KMS-11 (cell line): ENCODE results near the gene RAB3GAP2.
A peak's percentile ranks its signal among the peaks of the same experiment; 100 is the strongest.

Source experiments
- H2AFZ ChIP-seq: fragments of 200-600 bp; sonication (generic); 2 replicates; pipeline ENCODE4 v1.6.1; 2016; ENCODE audit warnings: antibody characterized with exemption, mixed run types, low read depth
- H3K27ac ChIP-seq: fragments of 200-600 bp; sonication (generic); 2 replicates; pipeline ENCODE4 v1.6.1; 2016; ENCODE audit warnings: mild to moderate bottlenecking, mixed run types
- H3K27me3 ChIP-seq: fragments of 200-600 bp; sonication (generic); 2 replicates; pipeline ENCODE4 v1.6.1; 2017; ENCODE audit warnings: mild to moderate bottlenecking, low read depth, mixed run types, moderate library complexity; ENCODE audit not compliant: insufficient read depth
- H3K36me3 ChIP-seq: fragments of 200-600 bp; sonication (generic); 2 replicates; pipeline ENCODE4 v1.6.1; 2017; ENCODE audit warnings: mild to moderate bottlenecking, mixed run types; ENCODE audit not compliant: insufficient read depth
- H3K4me1 ChIP-seq: fragments of 200-600 bp; sonication (generic); 2 replicates; pipeline ENCODE4 v1.6.1; 2016; ENCODE audit warnings: mild to moderate bottlenecking, low read depth, mixed run types; ENCODE audit not compliant: poor library complexity, severe bottlenecking
- H3K4me2 ChIP-seq: fragments of 200-600 bp; sonication (generic); 2 replicates; pipeline ENCODE4 v1.7.0; 2016; ENCODE audit warnings: mild to moderate bottlenecking, mixed run types
- H3K4me3 ChIP-seq: fragments of 200-600 bp; sonication (generic); IDR thresholded peaks from 2 replicates; pipeline ENCODE4 v1.6.1; 2017; ENCODE audit warnings: low read depth, low read length, mixed read lengths; ENCODE audit not compliant: insufficient read depth
- H3K79me2 ChIP-seq: fragments of 200-600 bp; sonication (generic); 2 replicates; pipeline ENCODE4 v1.6.1; 2016; ENCODE audit warnings: low read depth, mixed run types; ENCODE audit not compliant: insufficient read depth
- H3K9ac ChIP-seq: fragments of 200-600 bp; sonication (generic); 2 replicates; pipeline ENCODE4 v1.6.1; 2016; ENCODE audit warnings: mild to moderate bottlenecking, mixed run types
- H4K20me1 ChIP-seq: fragments of 200-600 bp; sonication (generic); 2 replicates; pipeline ENCODE4 v1.6.1; 2016; ENCODE audit warnings: mild to moderate bottlenecking, mixed run types; ENCODE audit not compliant: insufficient read depth
- CTCF ChIP-seq: fragments of 200-600 bp; sonication (generic); conservative IDR thresholded peaks from 2 replicates; pipeline ENCODE4 v1.6.1; 2017; ENCODE audit warnings: low read depth, mild to moderate bottlenecking, antibody characterized with exemption, low read length, moderate library complexity, mixed read lengths

The RAB3GAP2 gene

GRCh38 chr1:220272047-220272840 lies at the start of gene RAB3GAP2:
RAB3GAP2 (minus strand) TSS chr1:220272453; CDS start chr1:220272337, 116 bp downstream.
- no peaks in the 10 kb centered on the region for H3K27me3 ChIP-seq
- H3K4me3 ChIP-seq, result peak within 1 kb of the TSS; percentile 97
- no peak for TF ChIP-seq CTCF
- H4K20me1 ChIP-seq, result no peaks in the 10 kb centered on the region
- H3K79me2 ChIP-seq, result peaks cover 45% of the 10 kb centered on the region; the same call in 1 of the 2 replicates
- peak within 1 kb of the TSS; percentile 89 for H3K4me2 ChIP-seq
- peak within 1 kb of the TSS; percentile 71 for H3K27ac ChIP-seq
- peak within 1 kb of the TSS; percentile 93 for H2AFZ ChIP-seq
- H3K4me1 ChIP-seq, result peaks cover 26% of the 10 kb centered on the region
- no peaks in the 10 kb centered on the region; the same call in 1 of the 2 replicates for H3K36me3 ChIP-seq
- H3K9ac ChIP-seq, result peak within 1 kb of the TSS; percentile 90

- Histone ChIP-seq H3K9ac (no peak overlapping the region), H3K4me1 (peaks cover 28% of the 10 kb centered on the region), H2AFZ (no peak overlapping the region), H3K36me3 (no peaks in the 10 kb centered on the region), H3K27ac (no peak overlapping the region), H4K20me1 (no peaks in the 10 kb centered on the region), H3K4me3 (no peak overlapping the region), H3K4me2 (no peak overlapping the region), H3K79me2 (no peaks in the 10 kb centered on the region), H3K27me3 (no peaks in the 10 kb centered on the region)
- no peak for TF ChIP-seq CTCF
Observed at GRCh38 chr1:220321758-220322157, 49.5 kb upstream of the RAB3GAP2 start.

- no peaks in the 10 kb centered on the region for H3K79me2 ChIP-seq
- H4K20me1 ChIP-seq, result no peaks in the 10 kb centered on the region
- no peak overlapping the region for H3K4me3 ChIP-seq
- no peak overlapping the region for H3K4me2 ChIP-seq
- H3K36me3 ChIP-seq, result no peaks in the 10 kb centered on the region
- no peak overlapping the region for H3K9ac ChIP-seq
- no peak for TF ChIP-seq CTCF
- no peak overlapping the region for H2AFZ ChIP-seq
- H3K27me3 ChIP-seq, result no peaks in the 10 kb centered on the region
- H3K27ac ChIP-seq, result no peak overlapping the region
- peaks cover 18% of the 10 kb centered on the region for H3K4me1 ChIP-seq
Observed at GRCh38 chr1:220320709-220321108, 48.5 kb upstream of the RAB3GAP2 start.

- Histone ChIP-seq H3K27me3 (no peaks in the 10 kb centered on the region), H3K36me3 (no peaks in the 10 kb centered on the region), H2AFZ (no peak overlapping the region), H4K20me1 (no peaks in the 10 kb centered on the region), H3K4me3 (no peak overlapping the region), H3K9ac (no peak overlapping the region), H3K4me1 (no peaks in the 10 kb centered on the region), H3K79me2 (no peaks in the 10 kb centered on the region), H3K4me2 (no peak overlapping the region), H3K27ac (no peak overlapping the region)
- no peak for TF ChIP-seq CTCF
Observed at GRCh38 chr1:220318673-220319072, 46.4 kb upstream of the RAB3GAP2 start.
